Ishikawa (cell line): ENCODE data around the gene PEPD.

ENCODE experiments used
- CEBPB ChIP-seq: IDR thresholded peaks from 2 replicates; pipeline ENCODE4 v1.6.1; 2012
- CREB1 ChIP-seq: IDR thresholded peaks from 2 replicates; pipeline ENCODE4 v1.6.1; 2012; ENCODE audit warnings: low read depth
- EGR1 ChIP-seq: IDR thresholded peaks from 2 replicates; pipeline ENCODE4 v1.6.1; 2012
- EP300 ChIP-seq: IDR thresholded peaks from 2 replicates; pipeline ENCODE4 v1.6.1; 2012; ENCODE audit warnings: borderline replicate concordance
- FOXM1 ChIP-seq: IDR thresholded peaks from 2 replicates; pipeline ENCODE4 v1.6.1; 2012; ENCODE audit warnings: low read depth, borderline replicate concordance
- MAX ChIP-seq: IDR thresholded peaks from 2 replicates; pipeline ENCODE4 v1.6.1; 2012
- NFIC ChIP-seq: IDR thresholded peaks from 2 replicates; pipeline ENCODE4 v1.6.1; 2012
- RAD21 ChIP-seq: IDR thresholded peaks from 2 replicates; pipeline ENCODE4 v1.6.1; 2012; ENCODE audit warnings: low read depth
- REST ChIP-seq: IDR thresholded peaks from 2 replicates; pipeline ENCODE4 v1.6.1; 2012; ENCODE audit warnings: low read depth, mild to moderate bottlenecking
- TAF1 ChIP-seq: IDR thresholded peaks from 2 replicates; pipeline ENCODE4 v1.6.1; 2012; ENCODE audit warnings: low read depth, mild to moderate bottlenecking
- TCF12 ChIP-seq: IDR thresholded peaks from 2 replicates; pipeline ENCODE4 v1.6.1; 2012; ENCODE audit warnings: low read depth
- TEAD4 ChIP-seq: IDR thresholded peaks from 2 replicates; pipeline ENCODE4 v1.6.1; 2012
- USF1 ChIP-seq: IDR thresholded peaks from 2 replicates; pipeline ENCODE4 v1.6.1; 2012
- YY1 ChIP-seq: IDR thresholded peaks from 2 replicates; pipeline ENCODE4 v1.6.1; 2012; ENCODE audit warnings: low read depth
- ZBTB7A ChIP-seq: IDR thresholded peaks from 2 replicates; pipeline ENCODE4 v1.6.1; 2012; ENCODE audit warnings: low read depth

Gene PEPD

GRCh38 chr19:33456076-33456844, 65.3 kb downstream of the PEPD start:
- TF ChIP-seq FOXM1 (no peak), NFIC (no peak), MAX (no peak), RAD21 (no peak), TCF12 (no peak), REST (no peak), ZBTB7A (no peak), CREB1 (no peak)

- TF ChIP-seq RAD21, result no peak
- no peak for TF ChIP-seq CREB1
- TF ChIP-seq YY1, result no peak
Observed at GRCh38 chr19:33453265-33453664, 68.3 kb downstream of the PEPD start.

GRCh38 chr19:33450689-33451088, 70.9 kb downstream of the PEPD start:
- no peak for TF ChIP-seq CREB1
- no peak for TF ChIP-seq TAF1
- no peak for TF ChIP-seq REST
- no peak for TF ChIP-seq FOXM1
- TF ChIP-seq MAX, result no peak
- no peak for TF ChIP-seq EGR1
- TF ChIP-seq RAD21, result no peak
- TF ChIP-seq ZBTB7A, result no peak
- TF ChIP-seq USF1, result no peak
- no peak for TF ChIP-seq YY1
- TF ChIP-seq EP300, result no peak
- no peak for TF ChIP-seq CEBPB
- TF ChIP-seq TCF12, result no peak
- no peak for TF ChIP-seq TEAD4
- no peak for TF ChIP-seq NFIC

GRCh38 chr19:33449799-33450198, 71.8 kb downstream of the PEPD start:
- TF ChIP-seq MAX (no peak), TEAD4 (no peak), EP300 (no peak), NFIC (no peak)

- no peak for TF ChIP-seq EP300
- TF ChIP-seq TCF12, result no peak
- TF ChIP-seq RAD21, result no peak
- TF ChIP-seq TEAD4, result no peak
- no peak for TF ChIP-seq YY1
- TF ChIP-seq EGR1, result no peak
- TF ChIP-seq USF1, result no peak
- no peak for TF ChIP-seq TAF1
- no peak for TF ChIP-seq CREB1
- TF ChIP-seq FOXM1, result no peak
Observed at GRCh38 chr19:33448159-33448516, 73.5 kb downstream of the PEPD start.

GRCh38 chr19:33447336-33448158, 74.0 kb downstream of the PEPD start:
- no peak for TF ChIP-seq TAF1
